HEK293 (cell line): ENCODE data around the gene DNER.
A peak's percentile ranks its signal among the peaks of the same experiment; 100 is the strongest.

ENCODE experiments used
- CTCF ChIA-PET: fragments of 350-600 bp; formaldehyde crosslinking; extraction: SDS; loops from one replicate; lab custom pipeline; 2021; ENCODE audit warnings: antibody characterized with exemption; lab: Yijun Ruan, JAX
- POLR2A ChIA-PET: fragments of 300-600 bp; formaldehyde crosslinking; extraction: SDS; loops from one replicate; lab custom pipeline; 2020; ENCODE audit warnings: antibody characterized with exemption, inconsistent platforms; lab: Yijun Ruan, JAX
- H3K27ac ChIP-seq: fragments of 200-500 bp; sonication (Bioruptor generic); 2 replicates; pipeline ENCODE4 v1.5.1; 2014; ENCODE audit warnings: low read depth, low read length, control low read depth, inconsistent platforms; ENCODE audit errors: extremely low read depth
- H3K36me3 ChIP-seq, 2 experiments: fragments of 200-500 bp in 1 of 2; sonication (Bioruptor generic) in 1 of 2; 1 replicate in 1 of 2; 2 replicates in 1 of 2; pipeline ENCODE4 v1.5.1; 2014 to 2017; ENCODE audit warnings: inconsistent platforms in 2 of 2, low read length in 2 of 2; ENCODE audit not compliant: control insufficient read depth in 2 of 2, insufficient read depth in 1 of 2
- H3K4me1 ChIP-seq: fragments of 200-500 bp; sonication (Bioruptor generic); 2 replicates; pipeline ENCODE4 v1.5.1; 2014; ENCODE audit warnings: mild to moderate bottlenecking, low read length, inconsistent platforms; ENCODE audit not compliant: control insufficient read depth, insufficient read depth
- H3K4me3 ChIP-seq: 2 replicates; pipeline ENCODE4 v1.5.1; 2011; ENCODE audit warnings: low read depth, mild to moderate bottlenecking, control low read depth, low read length, moderate library complexity
- H3K9me3 ChIP-seq: fragments of 200-500 bp; sonication (Bioruptor generic); 2 replicates; pipeline ENCODE4 v1.5.1; 2014; ENCODE audit warnings: low read depth, low read length, inconsistent platforms; ENCODE audit not compliant: control insufficient read depth, insufficient read depth
- BCL6B ChIP-seq: fragments of 450-650 bp; formaldehyde crosslinking; IDR thresholded peaks from 2 replicates; pipeline ENCODE4 v1.5.1; 2017; ENCODE audit warnings: missing biosample characterization, missing genetic modification characterization
- FEZF1 ChIP-seq: fragments of 450-650 bp; formaldehyde crosslinking; IDR thresholded peaks from 2 replicates; pipeline ENCODE4 v1.5.1; 2016; ENCODE audit warnings: missing biosample characterization, missing genetic modification characterization
- GLIS1 ChIP-seq: fragments of 450-650 bp; formaldehyde crosslinking; IDR thresholded peaks from 2 replicates; pipeline ENCODE4 v1.5.1; 2016; ENCODE audit warnings: missing biosample characterization, missing genetic modification characterization
- HIC1 ChIP-seq: fragments of 450-650 bp; formaldehyde crosslinking; IDR thresholded peaks from 2 replicates; pipeline ENCODE4 v1.5.1; 2016; ENCODE audit warnings: missing biosample characterization, missing genetic modification characterization
- INSM2 ChIP-seq: fragments of 450-650 bp; formaldehyde crosslinking; IDR thresholded peaks from 2 replicates; pipeline ENCODE4 v1.5.1; 2016; ENCODE audit warnings: missing biosample characterization, missing genetic modification characterization
- KLF1 ChIP-seq: fragments of 450-650 bp; formaldehyde crosslinking; IDR thresholded peaks from 2 replicates; pipeline ENCODE4 v1.5.1; 2016; ENCODE audit warnings: missing biosample characterization, missing genetic modification characterization
- KLF17 ChIP-seq: fragments of 450-650 bp; formaldehyde crosslinking; IDR thresholded peaks from 2 replicates; pipeline ENCODE4 v1.5.1; 2016; ENCODE audit warnings: missing biosample characterization, missing genetic modification characterization
- REST ChIP-seq: fragments of 450-650 bp; formaldehyde crosslinking; IDR thresholded peaks from 2 replicates; pipeline ENCODE4 v1.5.1; 2016; ENCODE audit warnings: missing biosample characterization, missing genetic modification characterization
- SALL2 ChIP-seq: fragments of 450-650 bp; formaldehyde crosslinking; IDR thresholded peaks from 2 replicates; pipeline ENCODE4 v1.5.0; 2017; ENCODE audit warnings: missing biosample characterization, mild to moderate bottlenecking, missing genetic modification characterization, borderline replicate concordance
- SCRT1 ChIP-seq: fragments of 450-650 bp; formaldehyde crosslinking; IDR thresholded peaks from 2 replicates; pipeline ENCODE4 v1.5.1; 2016; ENCODE audit warnings: missing biosample characterization, missing genetic modification characterization, borderline replicate concordance
- SP3 ChIP-seq: fragments of 450-650 bp; formaldehyde crosslinking; IDR thresholded peaks from 2 replicates; pipeline ENCODE4 v1.5.1; 2016; ENCODE audit warnings: missing biosample characterization, missing genetic modification characterization
- ZEB2 ChIP-seq: fragments of 450-650 bp; formaldehyde crosslinking; IDR thresholded peaks from 2 replicates; pipeline ENCODE4 v1.5.1; 2016; ENCODE audit warnings: missing biosample characterization, missing genetic modification characterization
- ZFP69B ChIP-seq: fragments of 450-650 bp; formaldehyde crosslinking; IDR thresholded peaks from 2 replicates; pipeline ENCODE4 v1.5.1; 2016; ENCODE audit warnings: missing biosample characterization, missing genetic modification characterization
- ZNF350 ChIP-seq: fragments of 450-650 bp; formaldehyde crosslinking; IDR thresholded peaks from 2 replicates; pipeline ENCODE4 v1.5.0; 2017; ENCODE audit warnings: missing biosample characterization, mild to moderate bottlenecking, missing genetic modification characterization
- ZNF48 ChIP-seq: fragments of 450-650 bp; formaldehyde crosslinking; IDR thresholded peaks from 2 replicates; pipeline ENCODE4 v1.5.1; 2016; ENCODE audit warnings: missing biosample characterization, missing genetic modification characterization
- ZNF510 ChIP-seq: fragments of 450-650 bp; formaldehyde crosslinking; IDR thresholded peaks from 2 replicates; pipeline ENCODE4 v1.5.1; 2018; ENCODE audit warnings: mild to moderate bottlenecking, missing genetic modification characterization, missing biosample characterization; ENCODE audit not compliant: insufficient replicate concordance
- ZNF513 ChIP-seq: fragments of 450-650 bp; IDR thresholded peaks from 2 replicates; pipeline ENCODE4 v1.5.1; 2018; ENCODE audit warnings: missing biosample characterization, missing genetic modification characterization
- ZNF555 ChIP-seq: fragments of 450-650 bp; formaldehyde crosslinking; conservative IDR thresholded peaks from 2 replicates; pipeline ENCODE4 v1.5.1; 2017; ENCODE audit warnings: missing biosample characterization, mild to moderate bottlenecking, missing genetic modification characterization, inconsistent platforms
- ZNF621 ChIP-seq: fragments of 450-650 bp; formaldehyde crosslinking; IDR thresholded peaks from 2 replicates; pipeline ENCODE4 v1.5.1; 2017; ENCODE audit warnings: missing biosample characterization, missing genetic modification characterization
- ZNF623 ChIP-seq: fragments of 450-650 bp; formaldehyde crosslinking; IDR thresholded peaks from 2 replicates; pipeline ENCODE4 v1.5.1; 2016; ENCODE audit warnings: missing biosample characterization, missing genetic modification characterization
- ZNF624 ChIP-seq: fragments of 450-650 bp; formaldehyde crosslinking; IDR thresholded peaks from 2 replicates; pipeline ENCODE4 v1.5.1; 2017; ENCODE audit warnings: missing biosample characterization, missing genetic modification characterization
- ZNF777 ChIP-seq: fragments of 450-650 bp; formaldehyde crosslinking; IDR thresholded peaks from 2 replicates; pipeline ENCODE4 v1.5.1; 2017; ENCODE audit warnings: missing biosample characterization, missing genetic modification characterization, borderline replicate concordance
- ZNF785 ChIP-seq: fragments of 450-650 bp; formaldehyde crosslinking; IDR thresholded peaks from 2 replicates; pipeline ENCODE4 v1.5.1; 2016; ENCODE audit warnings: missing biosample characterization, missing genetic modification characterization
- ZNF830 ChIP-seq: fragments of 450-650 bp; IDR thresholded peaks from 2 replicates; pipeline ENCODE4 v1.5.0; 2018; ENCODE audit warnings: missing biosample characterization, missing genetic modification characterization, low read depth, mild to moderate bottlenecking, moderate library complexity

Gene DNER

GRCh38 chr2:229408356-229408755, 306.0 kb downstream of the DNER start:
- Histone ChIP-seq H3K36me3 (no peaks in the 10 kb centered on the region), H3K4me1 (peaks cover 18% of the 10 kb centered on the region), H3K4me3 (no peak overlapping the region), H3K27ac (no peak overlapping the region), H3K9me3 (no peaks in the 10 kb centered on the region)
- POLR2A ChIA-PET: interaction anchor here (1.0 kb wide), 1 partner anchor 47 kb away, joined by 3 read pairs; no protein-coding TSS in a partner anchor
- CTCF ChIA-PET: no interaction called here
- TF ChIP-seq ZEB2 (tag by site-specific recombination) (no peak), ZNF623 (tag by site-specific recombination) (no peak), ZNF785 (tag by site-specific recombination) (no peak), ZNF555 (tag by site-specific recombination) (no peak), ZNF624 (tag by site-specific recombination) (no peak), SCRT1 (tag by site-specific recombination) (no peak), INSM2 (no peak), ZNF830 (tag by site-specific recombination) (no peak), GLIS1 (tag by site-specific recombination) (no peak), ZNF48 (tag by site-specific recombination) (no peak), ZNF777 (no peak), FEZF1 (tag by site-specific recombination) (no peak), SP3 (tag by site-specific recombination) (peak; percentile 42), BCL6B (no peak), HIC1 (tag by site-specific recombination) (peak; percentile 53; the same call in 1 of the 2 replicates), ZNF510 (tag by site-specific recombination) (no peak), ZNF621 (tag by site-specific recombination) (no peak), SALL2 (tag by site-specific recombination) (no peak), ZNF350 (tag by site-specific recombination) (no peak), KLF1 (tag by site-specific recombination) (0 out of 2 replicates have a peak, but pooled peaks have one; percentile 16), ZNF513 (no peak), REST (tag by site-specific recombination) (no peak), ZFP69B (tag by site-specific recombination) (no peak), KLF17 (tag by site-specific recombination) (peak; percentile 42; the same call in 1 of the 2 replicates)
